Renal cortical epithelial cell (primary cell): Measurements from ENCODE around the gene SLC24A4. TPM values are rescaled to one million over a fixed set of nuclear protein-coding genes. Genes with fewer than 3 reads are reported as not detected.
A peak's percentile ranks its signal among the peaks of the same experiment; 100 is the strongest.
"Not testable (repeated sequence)": the region's sequence is repeated elsewhere in the genome, so short reads cannot be mapped to it uniquely, and the experiment has no call there.

ENCODE experiments used
- DNase-seq: peaks from one replicate; pipeline ENCODE4 v3.0.0-alpha.2; 2011; ENCODE audit warnings: low read depth
- total RNA-seq: library from RNA; depleted of rRNA; stranded (reverse); fragments of >200 nt; gene quantifications from 2 replicates; pipeline ENCODE4 v1.2.3, GENCODE V29; 2014

SLC24A4 gene
- total RNA-seq, 1 donor from 2014 or later, result not detected

GRCh38 chr14:92519246-92520101, 196.5 kb downstream of the SLC24A4 start:
- DNase-seq, result no peak

DNA sequence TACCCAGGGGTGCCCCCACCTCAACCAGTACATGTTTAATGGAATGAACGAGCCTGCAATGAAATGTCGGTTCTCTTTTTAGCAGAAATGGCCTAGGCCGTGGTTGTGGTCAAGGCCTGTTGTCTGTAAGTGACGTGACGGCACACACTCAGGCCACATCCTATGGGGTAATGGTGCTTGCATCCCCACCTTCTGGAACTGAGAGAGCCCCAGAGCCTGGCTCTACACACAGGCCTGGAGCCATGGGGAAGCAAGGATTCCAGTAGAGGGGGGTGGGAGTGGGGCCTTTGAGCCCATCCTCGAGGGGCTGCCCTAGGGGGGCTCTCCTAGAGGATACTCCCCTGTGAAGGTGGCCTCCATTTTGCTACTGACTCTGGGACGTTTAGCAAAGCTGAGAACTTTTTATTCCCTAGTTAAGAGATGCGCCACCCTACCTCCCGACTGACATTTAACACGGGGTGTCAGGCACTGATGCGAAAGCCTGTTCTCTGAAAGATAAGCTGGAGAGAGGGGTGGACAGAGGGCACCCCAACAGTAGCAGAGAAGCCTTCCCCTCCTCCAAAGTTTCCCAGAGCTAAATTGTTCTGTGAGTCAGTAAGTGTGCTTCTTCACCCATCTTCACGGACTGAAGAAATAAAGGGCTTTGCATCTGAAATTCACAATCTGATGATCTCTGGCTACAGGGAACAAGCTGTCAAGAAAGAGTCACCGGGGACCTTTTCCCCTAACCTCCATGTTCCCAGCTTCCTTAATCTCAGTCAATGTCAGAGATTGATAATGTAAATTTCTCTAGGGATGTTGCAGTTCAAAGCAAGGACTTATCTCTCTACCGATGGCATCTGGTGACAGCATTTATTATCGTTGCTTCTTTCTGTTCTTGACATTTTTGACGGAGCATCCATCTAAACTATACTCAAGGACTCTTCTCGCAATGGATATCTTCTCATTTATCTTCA, 197.4 kb downstream of the SLC24A4 start:
- DNase-seq, result no peak

- no peak for DNase-seq
These were observed 198.1 kb downstream of the SLC24A4 start for GRCh38 chr14:92521058-92521415.

DNA sequence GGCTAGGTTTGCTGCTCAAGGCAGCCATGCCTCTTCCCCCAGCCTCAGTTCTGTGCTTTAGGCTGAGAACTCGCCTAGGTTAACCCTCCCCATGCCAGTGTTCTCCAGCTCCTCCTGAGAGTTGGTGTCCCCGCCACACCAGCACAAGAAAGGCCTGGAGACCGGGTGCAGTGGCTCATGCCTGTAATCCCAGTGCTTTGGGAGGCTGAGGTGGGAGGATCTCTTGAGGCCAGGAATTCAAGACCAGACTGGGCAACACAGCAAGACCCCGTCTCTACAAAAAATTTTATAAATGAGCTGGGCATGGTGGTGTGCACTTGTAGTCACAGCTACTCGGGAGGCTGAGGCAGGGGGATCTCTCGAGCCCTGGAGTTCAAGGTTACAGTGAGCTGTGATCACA, 200.8 kb downstream of the SLC24A4 start:
- DNase-seq, result no peak

DNA sequence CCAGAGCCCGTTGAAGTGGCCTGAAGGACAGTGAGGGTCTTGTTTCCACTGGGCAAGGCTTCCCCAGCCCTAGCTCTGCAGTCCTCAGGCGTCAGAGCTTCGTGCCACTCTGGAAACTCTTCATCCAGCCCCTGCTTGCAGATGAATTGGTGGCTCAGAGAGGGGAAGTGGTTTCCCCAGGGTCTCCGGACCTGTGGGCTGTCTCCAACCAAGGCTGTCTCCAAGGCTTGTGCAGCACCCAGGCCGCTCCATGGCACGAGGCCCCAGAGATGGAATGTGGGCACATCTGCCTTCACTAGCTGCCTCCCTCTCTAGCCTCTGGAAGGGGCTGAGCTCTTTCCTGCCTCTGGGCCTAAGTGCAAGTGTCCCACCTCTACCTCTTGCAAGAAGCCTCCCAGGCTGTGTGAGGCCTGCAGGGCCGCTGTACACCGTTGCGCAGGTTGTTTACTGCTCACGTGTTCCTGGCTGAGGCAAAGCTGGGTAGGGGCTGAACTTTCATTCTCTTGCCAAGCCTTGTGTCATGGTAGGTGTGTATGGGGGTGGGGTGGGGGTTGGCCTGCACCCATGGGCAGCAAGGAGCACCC, 201.7 kb downstream of the SLC24A4 start:
- DNase-seq, result no peak

DNA sequence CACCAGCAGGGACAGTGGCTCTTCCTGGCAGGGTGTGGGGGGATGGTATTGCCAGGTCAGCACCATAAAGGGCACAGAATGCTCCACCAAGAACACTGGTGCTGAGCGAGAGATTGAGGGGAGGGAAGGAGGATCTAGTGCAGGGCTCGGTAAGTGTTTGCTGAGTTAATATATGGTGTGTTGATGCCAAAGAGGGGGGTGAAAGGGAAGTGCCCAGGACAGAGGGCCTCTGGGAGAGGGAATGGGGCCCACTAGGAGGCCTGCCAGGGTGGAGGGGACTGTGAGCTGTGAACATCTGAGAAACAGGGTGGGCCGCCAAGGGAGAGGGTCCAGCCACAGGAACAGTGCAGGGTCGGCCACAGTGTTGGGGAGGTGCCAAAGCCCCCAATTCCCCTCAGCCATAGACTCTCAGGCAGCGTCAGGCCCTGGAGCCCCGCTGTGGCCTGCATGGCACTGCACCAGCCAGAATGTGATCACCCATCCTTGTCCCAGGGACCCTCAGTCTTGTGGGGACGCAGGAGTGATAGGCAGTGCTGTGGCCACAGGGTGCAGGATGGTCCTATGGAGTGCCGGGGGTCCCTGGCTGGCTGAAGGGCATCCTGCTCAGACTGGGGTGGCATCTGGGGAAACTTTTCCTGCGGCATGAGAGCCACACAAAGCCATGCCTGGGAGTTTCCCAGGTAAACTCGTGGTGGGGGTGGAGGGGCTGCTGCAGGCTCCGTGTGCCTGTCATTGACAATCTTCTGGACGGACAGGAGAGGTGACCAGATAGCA, 202.5 kb downstream of the SLC24A4 start:
- no peak for DNase-seq

DNA sequence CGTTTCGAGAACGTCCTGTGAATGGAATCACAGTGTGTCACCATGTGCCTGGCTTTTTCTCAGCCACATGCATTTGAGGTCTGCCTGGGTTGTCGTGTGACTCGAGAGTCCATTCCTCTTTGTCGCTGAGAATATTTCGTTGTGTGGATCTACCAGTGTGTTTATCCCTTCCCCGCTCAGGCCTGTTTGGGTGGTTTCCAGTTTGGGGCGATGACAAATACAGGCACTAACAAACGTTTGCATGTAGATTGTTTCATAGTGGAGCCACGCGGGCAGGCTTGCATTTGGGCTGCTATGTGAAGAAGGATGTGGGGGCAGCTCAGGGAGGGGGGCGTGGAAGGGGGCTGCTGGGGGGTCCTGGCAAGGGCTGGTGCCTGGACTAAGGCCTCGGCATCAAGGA, 204.8 kb downstream of the SLC24A4 start:
- no peak for DNase-seq

DNA sequence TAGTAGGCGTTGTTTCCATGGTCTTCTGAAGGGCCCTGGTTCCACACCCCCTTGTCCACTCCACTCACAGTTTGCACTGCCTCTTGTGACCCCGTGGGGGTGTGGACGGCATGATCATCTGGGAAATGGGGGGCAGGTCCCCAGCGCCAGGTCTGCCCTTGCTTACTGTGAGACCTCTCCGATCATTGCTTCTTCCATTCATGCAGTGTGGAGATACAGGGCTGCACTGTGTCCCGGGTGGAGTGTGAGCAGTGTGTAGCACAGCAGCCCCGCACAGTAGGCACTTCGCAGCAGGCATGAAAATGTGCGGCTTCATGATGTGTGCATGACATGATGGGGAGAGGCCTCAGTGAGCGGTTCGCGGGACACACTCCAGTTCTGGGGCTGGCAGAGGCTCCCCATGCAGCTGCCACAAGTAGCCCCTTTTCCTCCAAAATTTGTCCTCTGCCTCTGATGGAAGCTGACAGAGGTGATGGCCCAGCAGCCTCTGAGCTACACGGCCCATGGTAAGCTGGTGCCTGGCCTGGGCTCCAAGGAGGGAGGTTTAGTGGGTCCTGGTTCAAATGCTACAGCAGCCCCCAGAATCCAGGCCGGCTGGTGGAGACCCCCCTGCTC, 205.6 kb downstream of the SLC24A4 start:
- DNase-seq, result no peak

DNA sequence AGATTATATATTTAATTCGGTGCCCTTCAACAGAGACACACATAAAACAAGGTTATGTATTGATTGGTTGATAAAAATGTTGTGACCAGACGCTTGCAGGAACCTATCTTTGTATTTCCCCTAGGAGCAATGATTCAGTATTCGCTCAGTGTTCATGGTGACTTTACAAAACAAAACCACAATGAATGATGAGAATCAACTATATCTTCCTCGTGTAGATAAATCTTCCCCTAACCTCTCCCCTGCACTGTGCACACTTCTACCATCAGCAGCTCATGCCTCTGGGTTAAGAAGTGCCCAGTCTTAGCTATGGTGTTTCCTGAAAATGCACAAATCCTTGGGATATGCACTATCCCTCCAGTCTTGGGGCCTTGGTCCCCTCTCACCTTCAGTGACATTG, 206.9 kb downstream of the SLC24A4 start:
- DNase-seq, result no peak

GRCh38 chr14:92531106-92531873, 208.3 kb downstream of the SLC24A4 start:
- DNase-seq, result no peak

DNA sequence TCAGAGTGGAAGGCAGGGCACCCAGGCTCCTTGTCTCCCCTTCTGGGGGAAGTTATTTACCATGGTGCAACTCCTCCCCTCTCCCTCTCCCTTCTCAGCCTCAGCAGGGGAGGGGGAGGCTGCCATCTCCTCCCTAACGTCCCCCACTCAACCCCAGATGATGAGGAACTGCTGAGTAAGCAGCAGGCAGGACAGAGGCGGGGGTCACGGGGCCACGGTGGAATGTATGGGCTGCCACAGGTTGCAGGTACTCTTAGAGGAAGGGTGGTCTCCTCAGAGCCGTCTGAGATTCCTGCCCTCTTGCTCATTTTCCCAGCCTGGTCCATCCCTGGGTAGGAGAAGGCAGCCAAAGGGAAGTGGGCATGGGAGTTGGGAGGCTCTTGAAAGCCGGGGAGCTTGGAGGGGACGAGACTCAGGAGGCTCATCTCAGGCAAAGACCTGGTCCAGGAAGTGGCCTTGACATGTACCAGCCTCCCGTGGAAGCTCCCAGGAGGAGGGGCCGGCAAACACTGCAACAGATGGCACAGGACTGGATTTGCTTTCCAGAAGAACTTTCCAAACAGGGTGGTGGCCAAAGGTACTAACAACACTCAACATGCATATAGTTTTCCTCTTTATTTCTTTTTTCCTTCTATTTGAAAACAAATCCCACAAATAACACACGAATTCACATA, 209.7 kb downstream of the SLC24A4 start:
- no peak for DNase-seq

GRCh38 chr14:92534932-92535643, 212.1 kb downstream of the SLC24A4 start:
- no peak for DNase-seq

DNA sequence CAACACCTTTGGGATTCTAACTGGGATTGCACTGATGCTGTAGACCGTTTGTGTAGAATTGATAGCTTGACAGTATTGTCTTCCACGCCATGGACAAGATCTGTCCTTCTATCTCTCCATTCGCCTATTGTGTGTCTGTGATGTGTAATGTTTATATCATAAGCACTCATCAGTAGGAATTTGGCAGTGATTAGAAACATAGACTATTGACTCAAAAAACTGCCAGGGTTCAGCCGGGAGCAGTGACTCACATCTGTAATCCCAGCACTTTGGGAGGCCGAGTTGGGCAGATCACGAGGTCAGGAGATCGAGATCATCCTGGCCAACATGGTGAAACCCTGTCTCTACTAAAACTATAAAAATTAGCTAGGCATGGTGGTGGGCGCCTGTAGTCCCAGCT, 213.3 kb downstream of the SLC24A4 start:
- DNase-seq, result not testable (repeated sequence)

DNA sequence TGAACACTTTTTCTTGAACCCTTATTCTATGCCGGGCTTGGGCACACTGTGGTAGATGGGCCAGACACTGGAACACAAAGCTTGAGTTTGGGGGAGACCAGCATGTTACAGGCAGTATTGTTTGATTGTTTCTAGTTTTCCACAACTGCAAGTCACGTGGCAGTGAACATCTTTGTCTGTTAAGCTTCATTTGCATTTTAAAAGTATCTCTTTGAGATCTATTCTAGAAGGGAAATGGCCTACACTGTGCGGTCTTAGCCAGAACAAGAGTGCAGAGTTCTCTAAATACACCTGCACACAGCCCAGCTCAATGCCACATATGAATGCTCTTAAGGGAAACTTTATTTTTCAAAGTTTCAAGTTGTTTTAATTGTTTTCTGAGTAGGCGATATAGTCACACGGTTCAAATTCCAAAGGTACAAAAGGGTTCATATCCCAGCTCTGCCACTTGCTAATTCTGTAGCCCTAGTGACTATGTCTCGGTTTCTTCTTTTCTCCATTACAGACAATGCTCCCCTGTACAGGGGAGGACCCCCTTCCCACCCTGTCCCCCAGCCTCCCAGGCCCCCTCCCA, 215.5 kb downstream of the SLC24A4 start:
- DNase-seq, result no peak

GRCh38 chr14:92539419-92539818, 216.5 kb downstream of the SLC24A4 start:
- no peak for DNase-seq

DNA sequence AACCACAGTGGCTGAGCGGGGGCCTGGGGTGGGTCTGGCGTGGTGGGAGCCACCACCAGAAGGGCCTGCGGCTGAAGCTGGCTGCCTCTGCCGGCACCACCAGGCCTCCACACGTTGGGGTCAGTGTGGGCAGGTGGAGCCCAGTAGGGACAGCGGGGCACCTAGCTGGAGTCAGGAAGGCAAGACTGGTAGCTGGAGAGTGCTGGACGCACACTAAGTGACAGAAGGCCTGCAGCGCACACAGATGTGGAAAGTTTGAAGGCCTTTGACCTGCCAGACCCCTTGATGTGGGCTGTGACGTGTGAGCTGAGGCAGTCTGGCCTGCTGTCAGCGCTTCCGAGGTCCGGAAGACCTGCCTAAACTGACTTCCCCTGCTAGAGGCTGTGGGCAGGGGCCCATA, 216.9 kb downstream of the SLC24A4 start:
- DNase-seq, result no peak

- DNase-seq, result peak; percentile 97
These were observed 217.6 kb downstream of the SLC24A4 start for GRCh38 chr14:92540472-92541048.

DNA sequence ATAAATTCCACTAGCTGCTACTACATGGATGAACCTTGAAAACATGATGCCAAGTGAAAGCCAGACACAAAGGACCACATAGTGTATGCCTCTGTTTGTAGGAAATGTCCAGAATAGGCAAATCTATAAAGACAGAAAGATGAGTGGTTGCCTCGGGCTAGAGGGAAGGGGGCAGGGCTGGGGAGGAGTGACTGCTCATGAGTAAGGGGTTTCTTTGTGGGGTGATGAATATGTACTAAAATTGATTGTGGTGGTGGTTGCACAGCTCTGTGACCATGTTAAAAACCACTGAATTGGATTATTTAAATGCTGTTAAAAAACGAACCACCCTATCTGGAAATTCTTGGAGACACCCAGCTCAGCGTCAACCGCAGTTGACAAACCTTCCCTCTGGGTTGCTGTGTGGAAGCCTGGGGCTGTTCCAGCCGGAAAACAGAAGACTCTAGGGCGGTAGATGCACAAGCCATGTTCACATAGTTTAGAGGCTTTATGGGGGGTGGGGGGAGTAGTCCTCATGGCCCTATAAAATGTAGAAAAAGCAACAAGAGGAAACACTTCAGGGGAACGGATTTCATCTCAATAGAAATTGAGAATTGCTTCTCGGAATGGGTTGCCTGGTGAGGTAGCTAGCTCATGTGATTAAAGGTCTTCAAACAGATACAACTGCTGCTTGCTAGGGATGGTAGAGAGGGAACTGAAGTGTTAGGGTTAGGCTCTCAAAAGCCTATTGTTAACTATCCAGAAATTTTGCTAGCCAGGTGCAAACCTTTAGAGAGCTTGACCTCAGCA, 220.0 kb downstream of the SLC24A4 start:
- DNase-seq, result no peak
